T-helper 2 cell (primary cell): ENCODE measurements around the gene TUBB4B.
"Not testable (repeated sequence)": the region's sequence is repeated elsewhere in the genome, so short reads cannot be mapped to it uniquely, and the experiment has no call there.

Source experiments
- DNase-seq, 5 experiments: peaks; one replicate each; pipeline versions ENCODE4 v3.0.0 to v3.0.0-alpha.2; 2012 to 2022

TUBB4B gene

GRCh38 chr9:137237759-137238726 is 3.0 kb upstream of the TUBB4B start:
- DNase-seq = no peak

DNA sequence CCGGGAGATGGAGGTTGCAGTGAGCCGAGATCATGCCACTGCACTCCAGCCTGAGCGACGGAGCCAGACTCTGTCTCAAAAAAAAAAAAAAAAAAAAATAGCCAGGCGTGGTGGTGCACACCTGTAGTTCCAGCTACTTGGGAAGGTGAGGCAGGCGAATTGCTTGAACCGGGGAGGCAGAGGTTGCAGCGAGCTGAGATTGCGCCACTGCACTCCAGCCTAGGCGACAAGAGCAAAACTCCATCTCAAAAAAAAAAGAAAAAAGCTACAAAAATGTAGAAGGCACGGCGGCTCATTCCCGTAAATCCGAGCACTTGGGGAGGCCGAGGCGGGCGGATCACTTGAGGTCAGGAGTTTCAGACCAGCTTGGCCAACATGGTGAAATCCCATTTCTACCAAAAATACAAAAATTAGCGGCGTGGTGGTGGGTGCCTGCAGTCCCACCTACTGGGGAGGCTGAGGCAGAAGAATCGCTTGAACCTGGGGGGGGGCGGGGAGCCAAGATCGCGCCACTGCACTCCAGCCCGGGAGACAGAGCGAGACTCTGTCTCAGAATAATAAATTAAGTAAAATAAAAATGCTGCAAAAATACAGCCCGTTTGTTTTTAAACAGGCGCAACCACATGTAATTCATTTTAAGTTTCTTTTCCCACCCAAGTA is 1.4 kb upstream of the TUBB4B start:
- DNase-seq = peak in 1 of 5 experiments; percentile 29

- peak; percentile 42 to 87 (median 69) for DNase-seq
These were observed 708 bp upstream of the TUBB4B start for GRCh38 chr9:137240318-137240840.

DNA sequence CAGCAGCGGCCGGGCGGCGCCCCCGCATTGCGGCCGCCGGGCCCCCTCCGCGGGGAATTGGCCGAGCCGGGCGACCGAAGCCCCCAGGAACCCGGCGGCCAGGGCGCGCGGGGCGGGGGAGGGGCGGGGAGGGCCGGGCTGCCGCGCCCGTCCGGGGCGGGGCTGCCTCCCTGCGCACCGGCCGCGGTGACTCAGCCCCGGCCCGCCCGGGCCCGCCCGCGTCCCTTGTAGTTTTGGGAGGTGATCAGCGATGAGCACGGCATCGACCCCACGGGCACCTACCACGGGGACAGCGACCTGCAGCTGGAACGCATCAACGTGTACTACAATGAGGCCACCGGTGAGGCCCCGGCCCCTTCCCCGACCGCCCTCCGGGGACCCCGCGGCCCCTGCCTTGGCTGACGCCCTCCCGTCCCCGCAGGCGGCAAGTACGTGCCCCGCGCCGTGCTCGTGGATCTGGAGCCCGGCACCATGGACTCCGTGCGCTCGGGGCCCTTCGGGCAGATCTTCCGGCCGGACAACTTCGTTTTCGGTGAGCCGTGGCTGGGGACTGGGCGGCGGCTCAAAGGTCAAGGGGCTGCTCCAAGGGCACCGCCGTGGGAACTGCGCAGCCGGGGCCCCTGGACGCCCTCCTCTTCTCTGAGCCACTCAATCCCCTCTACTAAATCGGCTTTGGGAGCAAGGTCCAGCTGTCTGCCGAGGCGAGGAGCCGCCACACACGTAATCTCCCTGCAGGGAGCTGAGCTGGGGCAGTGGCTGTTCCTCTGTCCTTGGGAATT is 592 bp downstream of the TUBB4B start:
- peak; percentile 41 to 65 (median 60) for DNase-seq

- DNase-seq = no peak
These were observed 1.4 kb downstream of the TUBB4B start for GRCh38 chr9:137242269-137243203.

DNA sequence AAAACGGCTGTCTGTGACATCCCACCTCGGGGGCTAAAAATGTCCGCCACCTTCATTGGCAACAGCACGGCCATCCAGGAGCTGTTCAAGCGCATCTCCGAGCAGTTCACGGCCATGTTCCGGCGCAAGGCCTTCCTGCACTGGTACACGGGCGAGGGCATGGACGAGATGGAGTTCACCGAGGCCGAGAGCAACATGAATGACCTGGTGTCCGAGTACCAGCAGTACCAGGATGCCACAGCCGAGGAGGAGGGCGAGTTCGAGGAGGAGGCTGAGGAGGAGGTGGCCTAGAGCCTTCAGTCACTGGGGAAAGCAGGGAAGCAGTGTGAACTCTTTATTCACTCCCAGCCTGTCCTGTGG is 2.2 kb downstream of the TUBB4B start:
- DNase-seq = not testable (repeated sequence)

- no peak for DNase-seq
These were observed 2.8 kb downstream of the TUBB4B start for GRCh38 chr9:137243626-137244485.

DNA sequence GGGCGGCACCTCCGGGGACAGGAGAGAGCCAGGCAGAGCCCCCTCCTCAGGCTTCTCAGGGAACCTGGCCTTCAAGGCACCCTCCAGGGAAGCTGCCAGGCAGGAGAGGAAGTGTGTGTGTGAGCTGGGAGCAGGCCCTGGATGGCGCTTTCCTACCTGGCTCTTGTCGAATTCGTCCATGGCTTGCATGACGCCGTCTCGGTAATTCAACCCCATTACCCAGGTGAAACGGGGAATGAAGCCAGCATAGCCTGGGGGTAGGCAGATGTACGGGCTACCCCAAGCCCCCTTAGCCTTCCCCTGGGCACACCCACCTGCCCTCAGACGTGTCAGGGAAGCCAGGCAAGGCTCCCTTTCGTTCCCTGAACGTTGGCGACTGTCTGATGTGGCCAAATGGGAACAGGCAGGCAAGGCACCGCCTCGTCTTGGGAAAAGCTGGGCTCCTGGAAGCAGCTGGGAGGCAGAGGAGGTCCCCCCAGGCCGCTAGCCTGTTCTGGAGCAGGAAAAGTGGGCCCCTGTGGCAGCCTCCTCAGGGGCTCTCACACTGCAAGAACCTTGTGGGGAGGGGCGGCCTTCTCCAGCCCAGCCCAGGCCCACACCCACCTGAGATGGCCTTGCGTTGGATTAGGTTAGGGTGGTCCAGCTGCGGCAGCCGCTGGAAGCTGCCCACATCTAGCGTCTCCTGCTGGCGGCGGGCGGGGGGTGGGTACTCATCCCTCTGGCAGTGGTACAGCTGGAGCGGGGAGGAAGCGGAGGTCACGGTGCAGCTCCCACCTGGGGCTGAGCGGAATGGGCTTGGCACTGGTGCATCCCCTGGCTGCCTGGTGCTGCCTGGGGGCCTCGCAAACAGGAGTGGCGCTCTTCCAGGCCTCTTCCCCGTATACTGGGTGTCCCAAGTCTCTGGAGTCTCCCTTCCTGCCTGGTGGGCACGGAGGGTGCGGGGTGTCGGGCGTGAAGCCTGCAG is 3.7 kb downstream of the TUBB4B start:
- DNase-seq = no peak

GRCh38 chr9:137245450-137246421 is 4.6 kb downstream of the TUBB4B start:
- DNase-seq = no peak

- DNase-seq = no peak
These were observed 6.2 kb downstream of the TUBB4B start for GRCh38 chr9:137247135-137247915.

- DNase-seq = no peak
These were observed 6.8 kb downstream of the TUBB4B start for GRCh38 chr9:137247916-137248175.

- DNase-seq = no peak
These were observed 9.5 kb downstream of the TUBB4B start for GRCh38 chr9:137250329-137251193.

GRCh38 chr9:137251194-137251461 is 10.0 kb downstream of the TUBB4B start, which contains the start of gene STPG3:
STPG3 (plus strand) TSS chr9:137251286; CDS start chr9:137251287, 1 bp downstream.
- DNase-seq = no peak

GRCh38 chr9:137251490-137252268 is 10.6 kb downstream of the TUBB4B start:
- DNase-seq = no peak

DNA sequence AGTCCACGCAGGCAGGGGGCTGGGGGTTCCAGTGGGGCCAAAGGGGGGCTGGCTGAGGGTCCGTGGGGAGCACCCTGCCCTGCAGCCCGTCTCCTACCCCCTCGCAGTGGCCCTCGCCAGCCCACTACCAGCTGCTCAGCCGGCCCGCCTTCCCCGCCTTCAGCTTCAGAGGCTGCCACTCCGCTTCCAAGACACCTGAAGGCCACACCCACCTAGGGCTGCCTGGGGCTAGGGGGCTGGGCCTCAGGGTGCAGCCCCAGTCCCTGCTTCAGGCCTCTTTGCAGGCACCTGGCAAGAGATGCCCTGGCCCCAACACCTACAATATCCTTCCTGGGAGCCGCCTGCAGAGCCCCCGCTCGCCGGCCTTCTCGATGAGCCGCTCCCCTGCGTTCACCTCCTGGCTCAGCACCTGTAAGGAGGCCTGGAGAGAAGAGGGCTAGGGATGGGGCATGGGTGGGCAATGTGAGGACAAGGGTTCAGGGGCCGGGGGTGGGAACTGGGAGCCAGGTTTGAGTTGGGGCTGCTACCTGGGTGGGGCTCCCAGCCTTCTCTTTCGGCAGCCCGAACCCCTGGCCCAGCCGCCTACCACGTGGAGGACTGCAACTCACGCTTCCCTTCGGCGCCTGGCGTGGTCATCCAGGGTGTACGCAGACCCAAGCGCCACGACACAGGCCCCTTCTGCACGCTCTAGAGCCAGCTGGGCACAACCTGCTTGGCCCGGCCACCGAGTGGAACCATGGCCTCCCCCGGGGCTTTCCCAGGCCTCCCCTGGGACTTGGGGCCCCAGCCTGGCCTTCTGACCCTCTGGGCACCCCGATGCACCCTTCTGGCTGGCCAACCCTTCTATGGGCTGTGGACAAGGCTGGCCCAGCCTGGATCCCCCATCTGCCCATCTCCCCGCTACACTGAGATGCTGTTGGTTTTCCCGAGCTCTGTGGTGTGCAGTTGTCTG is 11.7 kb downstream of the TUBB4B start:
- no peak for DNase-seq
